CD4-positive, alpha-beta memory T cell (primary cell): ENCODE results near the gene PRKAG1. TPM values are rescaled to one million over a fixed set of nuclear protein-coding genes. Genes with fewer than 3 reads are reported as not detected.
A peak's percentile ranks its signal among the peaks of the same experiment; 100 is the strongest.

ENCODE experiments used
- CTCF ChIA-PET: fragments of 350-600 bp; sonication (Branson Sonifier 250); formaldehyde crosslinking; loops from one replicate; lab custom pipeline; 2021; ENCODE audit warnings: inconsistent platforms; ENCODE audit not compliant: partially characterized antibody; lab: Charles Lee
- POLR2A ChIA-PET: fragments of 350-600 bp; sonication (Branson Sonifier 250); formaldehyde crosslinking; loops from one replicate; lab custom pipeline; 2021; ENCODE audit not compliant: partially characterized antibody; lab: Charles Lee
- DNase-seq, 5 donors: peaks; one replicate each; pipeline versions ENCODE4 v3.0.0 to v3.0.0-alpha.2; 2020 to 2022; ENCODE audit warnings: mixed read lengths in 1 of 5
- H3K27ac ChIP-seq: one replicate; pipeline ENCODE4 v1.7.0; 2013; ENCODE audit warnings: low read depth, low read length
- H3K27me3 ChIP-seq: 2 replicates; pipeline ENCODE4 v1.7.0; 2013; ENCODE audit warnings: mild to moderate bottlenecking, low read length, moderate library complexity; ENCODE audit not compliant: insufficient read depth
- H3K36me3 ChIP-seq: 2 replicates; pipeline ENCODE4 v1.7.0; 2013; ENCODE audit warnings: mild to moderate bottlenecking, low read length, moderate library complexity; ENCODE audit not compliant: insufficient read depth
- H3K4me1 ChIP-seq: 2 replicates; pipeline ENCODE4 v1.7.0; 2013; ENCODE audit warnings: mild to moderate bottlenecking, low read length, moderate library complexity; ENCODE audit not compliant: insufficient read depth
- H3K4me3 ChIP-seq, 2 donors: one replicate each; pipeline ENCODE4 v1.7.0; 2013; ENCODE audit warnings: low read length in 2 of 2, mild to moderate bottlenecking in 1 of 2
- H3K9me3 ChIP-seq, 2 donors: one replicate each; pipeline ENCODE4 v1.7.0; 2013; ENCODE audit warnings: low read length in 2 of 2, control low read depth in 1 of 2; ENCODE audit not compliant: control insufficient read depth in 1 of 2
- H3K27ac Mint-ChIP-seq, 7 donors: one replicate each; pipeline ENCODE4 v1.8.0; 2020 to 2021; ENCODE audit warnings: mixed read lengths in 7 of 7, mild to moderate bottlenecking in 6 of 7, inconsistent platforms in 3 of 7, moderate library complexity in 3 of 7
- H3K27me3 Mint-ChIP-seq, 2 donors: one replicate each; pipeline ENCODE4 v1.8.0; 2020 to 2021; ENCODE audit warnings: mixed read lengths in 2 of 2
- H3K36me3 Mint-ChIP-seq, 2 donors: one replicate each; pipeline ENCODE4 v1.8.0; 2020 to 2021; ENCODE audit warnings: mixed read lengths in 2 of 2, inconsistent platforms in 1 of 2, mild to moderate bottlenecking in 1 of 2
- H3K4me1 Mint-ChIP-seq, 4 donors: one replicate each; pipeline ENCODE4 v1.8.0; 2020 to 2021; ENCODE audit warnings: mixed read lengths in 4 of 4, mild to moderate bottlenecking in 1 of 4
- H3K4me3 Mint-ChIP-seq, 8 donors: one replicate each; pipeline ENCODE4 v1.8.0; 2020 to 2021; ENCODE audit warnings: mixed read lengths in 8 of 8, mild to moderate bottlenecking in 7 of 8, moderate library complexity in 6 of 8, inconsistent platforms in 3 of 8
- H3K9me3 Mint-ChIP-seq, 8 donors: one replicate each; pipeline ENCODE4 v1.8.0; 2020 to 2021; ENCODE audit warnings: mixed read lengths in 8 of 8, mild to moderate bottlenecking in 5 of 8, inconsistent platforms in 3 of 8, moderate library complexity in 1 of 8
- intact Hi-C: fragments of 100-400 bp; cut with micrococcal nuclease; formaldehyde crosslinking; loops from one replicate; pipeline ENCODE4 v1.15.1; 2023
- polyA plus RNA-seq, 2 donors: library from polyadenylated mRNA; unstranded; fragments of 300-500 nt; fragmentation: Illumina TruSeq; gene quantifications; one replicate each; pipeline ENCODE4 v1.2.3, GENCODE V29; 2021
- total RNA-seq, 2 experiments: library from RNA; stranded (reverse); gene quantifications; one replicate each; pipeline ENCODE4 v1.2.3, GENCODE V29; 2021

Gene PRKAG1
- total and polyA plus RNA-seq, 4 experiments from 2014 or later: 47.8 to 53.7 (median 49.6) TPM

GRCh38 chr12:49055978-49056754, 37.6 kb upstream of the PRKAG1 start:
- Mint-ChIP-seq H3K27ac (peak overlapping the region; percentile 76 to 96 (median 89)), H3K27me3 (no peaks in the 10 kb centered on the region), H3K9me3 (peaks cover 0 to 1% (median 0%) of the 10 kb centered on the region in 8 donors), H3K4me1 (peaks cover 48 to 67% (median 56%) of the 10 kb centered on the region in 4 donors), H3K4me3 (peak overlapping the region; percentile 73 to 96 (median 92)), H3K36me3 (peaks cover 31 to 59% of the 10 kb centered on the region in 2 donors)
- peaks cover 39% of the 10 kb centered on the region for H3K36me3 ChIP-seq
- ChIA-PET CTCF (interaction anchor here (0.5 to 4.5 kb wide), 4 partner anchors 8 to 58 kb away, joined by 4 to 26 read pairs (median 7); no protein-coding TSS in a partner anchor), POLR2A (interaction anchor here (0.8 to 1.9 kb wide), 7 partner anchors 14 to 75 kb away, joined by 3 to 13 read pairs (median 7); partner anchors contain the start of genes RHEBL1 and TUBA1B)
- H3K4me3 ChIP-seq: peak overlapping the region in 1 of 2 donors; percentile 13
- no peaks in the 10 kb centered on the region for H3K27me3 ChIP-seq
- H3K27ac ChIP-seq: peak overlapping the region; percentile 90
- no peaks in the 10 kb centered on the region for H3K9me3 ChIP-seq
- intact Hi-C loops: loop anchor here (2.0 kb wide), 1 partner anchor 37 kb away; the partner anchor contains the start of gene PRKAG1
- DNase-seq: peak; percentile 54 to 74 (median 58)
- H3K4me1 ChIP-seq: peaks cover 51% of the 10 kb centered on the region

DNA sequence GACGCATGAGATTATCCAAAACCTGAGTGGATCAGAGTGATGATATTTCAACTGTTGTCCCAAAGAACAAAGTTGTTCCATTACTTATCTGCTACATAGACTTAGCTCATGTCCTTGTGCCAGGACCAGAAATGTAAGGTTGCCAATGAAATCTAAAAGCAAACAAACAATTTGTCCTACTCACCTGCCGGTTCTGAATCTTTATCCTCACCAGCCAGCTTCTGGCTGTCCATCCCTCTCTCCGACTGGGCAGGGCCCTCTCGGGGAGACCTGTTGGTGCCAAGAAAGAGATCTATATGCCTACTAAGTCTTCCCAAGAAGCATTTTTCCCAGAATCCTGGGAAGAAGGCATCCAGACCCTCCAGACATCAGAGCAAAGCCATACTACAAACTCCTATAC, 36.5 kb upstream of the PRKAG1 start:
- intact Hi-C loops: no loop called here
- Mint-ChIP-seq H3K27ac (peak overlapping the region in 6 of 7 donors; percentile 46 to 96 (median 81)), H3K4me1 (peaks cover 46 to 71% (median 52%) of the 10 kb centered on the region in 4 donors), H3K4me3 (peak overlapping the region in 1 of 8 donors; percentile 39), H3K36me3 (peaks cover 36 to 63% of the 10 kb centered on the region in 2 donors), H3K27me3 (no peaks in the 10 kb centered on the region), H3K9me3 (no peaks in the 10 kb centered on the region)
- ChIA-PET CTCF (interaction anchor here (1.7 to 4.5 kb wide), 3 partner anchors 9 to 32 kb away, joined by 3 to 26 read pairs (median 9); no protein-coding TSS in a partner anchor), POLR2A (interaction anchor here (1.0 to 1.9 kb wide), 6 partner anchors 9 to 76 kb away, joined by 3 to 13 read pairs (median 6); partner anchors contain the start of genes RHEBL1 and TUBA1B)
- Histone ChIP-seq H3K4me3 (no peak overlapping the region), H3K36me3 (peaks cover 50% of the 10 kb centered on the region), H3K27me3 (no peaks in the 10 kb centered on the region), H3K4me1 (peaks cover 48% of the 10 kb centered on the region), H3K27ac (no peak overlapping the region), H3K9me3 (no peaks in the 10 kb centered on the region)
- no peak for DNase-seq

DNA sequence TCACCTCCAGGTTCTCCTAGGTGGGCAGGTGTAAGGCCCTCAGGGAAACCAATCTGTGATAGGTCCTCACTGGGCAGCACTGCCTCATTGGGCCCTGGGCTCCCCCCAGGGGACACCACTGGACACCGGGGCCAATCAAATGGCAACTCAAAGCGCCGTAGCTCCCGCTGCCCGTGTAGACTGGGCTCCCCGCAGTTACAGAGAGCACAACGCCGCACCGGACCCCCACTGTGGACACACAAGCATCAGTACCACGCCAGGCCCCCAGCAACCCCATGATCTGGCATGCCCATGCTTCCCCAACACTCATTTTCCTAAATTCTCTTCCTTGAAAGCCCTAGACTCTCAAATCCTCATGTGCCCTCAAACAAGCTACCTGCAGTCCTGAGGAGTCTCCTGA, 35.9 kb upstream of the PRKAG1 start:
- peaks cover 48% of the 10 kb centered on the region for H3K4me1 ChIP-seq
- Mint-ChIP-seq H3K4me3 (peak overlapping the region in 1 of 8 donors; percentile 39), H3K9me3 (no peaks in the 10 kb centered on the region), H3K27me3 (no peaks in the 10 kb centered on the region), H3K36me3 (peaks cover 36 to 68% of the 10 kb centered on the region in 2 donors), H3K4me1 (peaks cover 46 to 71% (median 52%) of the 10 kb centered on the region in 4 donors), H3K27ac (peak overlapping the region in 4 of 7 donors; percentile 46 to 96 (median 81))
- no peak for DNase-seq
- H3K36me3 ChIP-seq: peaks cover 55% of the 10 kb centered on the region
- H3K9me3 ChIP-seq: no peaks in the 10 kb centered on the region
- H3K27me3 ChIP-seq: no peaks in the 10 kb centered on the region
- intact Hi-C loops: no loop called here
- ChIA-PET CTCF (interaction anchor here (1.7 to 4.5 kb wide), 3 partner anchors 10 to 32 kb away, joined by 3 to 26 read pairs (median 9); no protein-coding TSS in a partner anchor), POLR2A (interaction anchor here (1.0 to 1.9 kb wide), 3 partner anchors 9 to 76 kb away, joined by 3 to 13 read pairs (median 7); partner anchors contain the start of gene TUBA1B)
- no peak overlapping the region for H3K4me3 ChIP-seq
- no peak overlapping the region for H3K27ac ChIP-seq

DNA sequence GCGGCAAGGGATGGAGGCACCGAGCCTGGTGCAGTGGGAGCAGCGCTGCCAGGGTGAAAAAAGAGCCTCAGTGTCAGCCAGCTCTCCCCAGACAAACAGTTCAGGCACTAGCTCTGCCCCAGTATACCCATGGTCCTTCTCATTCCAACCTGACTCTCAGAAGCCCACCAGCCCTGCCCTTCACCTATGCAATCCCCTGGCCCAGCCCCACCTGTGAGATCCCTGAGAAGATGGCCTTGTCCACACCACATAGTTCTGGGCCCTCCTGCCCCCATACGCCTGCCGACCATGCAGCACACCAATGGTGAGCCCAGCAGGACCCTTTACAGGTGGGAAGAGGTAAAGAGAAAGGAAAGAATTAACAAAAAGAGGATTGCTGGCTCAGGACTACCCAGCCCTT, 35.5 kb upstream of the PRKAG1 start:
- H3K9me3 ChIP-seq: no peaks in the 10 kb centered on the region
- H3K4me3 ChIP-seq: no peak overlapping the region
- Mint-ChIP-seq H3K4me3 (no peak overlapping the region), H3K9me3 (no peaks in the 10 kb centered on the region), H3K36me3 (peaks cover 36 to 68% of the 10 kb centered on the region in 2 donors), H3K27ac (no peak overlapping the region), H3K4me1 (peaks cover 46 to 68% (median 49%) of the 10 kb centered on the region in 4 donors), H3K27me3 (no peaks in the 10 kb centered on the region)
- peaks cover 46% of the 10 kb centered on the region for H3K4me1 ChIP-seq
- ChIA-PET POLR2A (interaction anchor here (1.2 to 1.3 kb wide), 2 partner anchors 10 to 16 kb away, joined by 3 read pairs; partner anchors contain the start of gene RHEBL1), CTCF (interaction anchor here (0.8 to 4.5 kb wide), 4 partner anchors 10 to 57 kb away, joined by 3 to 26 read pairs (median 3); no protein-coding TSS in a partner anchor)
- no peak overlapping the region for H3K27ac ChIP-seq
- no peak for DNase-seq
- H3K36me3 ChIP-seq: peaks cover 60% of the 10 kb centered on the region
- intact Hi-C loops: no loop called here
- H3K27me3 ChIP-seq: no peaks in the 10 kb centered on the region

DNA sequence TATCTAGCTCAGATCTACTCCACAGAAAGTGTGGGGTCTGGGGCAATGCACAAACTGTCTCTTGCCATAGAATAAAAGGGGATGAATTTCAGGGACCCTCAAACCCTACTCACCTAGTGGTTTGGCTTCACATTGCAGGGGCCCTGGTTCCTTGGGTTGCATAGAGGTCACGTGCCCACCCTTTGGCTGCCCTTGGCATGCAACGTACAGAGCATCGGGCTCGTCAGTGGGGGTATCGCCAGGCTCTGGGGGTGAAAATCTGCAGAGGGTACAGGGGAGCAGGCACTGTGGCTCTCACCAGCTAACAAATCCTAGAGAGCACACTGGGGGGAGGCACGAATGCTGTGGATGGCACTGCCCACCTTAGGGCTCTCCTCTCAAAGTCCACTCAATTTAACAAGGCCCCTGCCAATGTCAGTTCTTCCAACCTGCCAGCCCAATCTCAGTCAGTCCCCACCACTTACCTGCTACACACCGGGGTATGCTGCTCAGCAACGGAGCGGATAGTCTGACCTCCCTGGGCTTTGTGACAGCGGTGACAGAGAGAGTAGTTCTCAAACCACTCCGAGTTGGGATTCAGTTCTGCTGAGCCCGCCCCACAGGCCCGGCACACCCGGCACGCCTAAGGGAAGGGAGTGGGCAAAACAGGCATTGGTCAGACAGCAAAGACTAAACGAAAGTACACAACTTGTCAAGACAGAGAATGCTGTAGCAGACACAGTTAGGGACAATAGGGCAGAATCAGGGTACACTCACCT, 34.1 kb upstream of the PRKAG1 start:
- peaks cover 50 to 79% of the 10 kb centered on the region in 2 donors for H3K36me3 Mint-ChIP-seq
- Histone ChIP-seq H3K9me3 (no peaks in the 10 kb centered on the region), H3K4me1 (peaks cover 31% of the 10 kb centered on the region), H3K27me3 (no peaks in the 10 kb centered on the region), H3K27ac (no peak overlapping the region), H3K36me3 (peaks cover 74% of the 10 kb centered on the region), H3K4me3 (no peak overlapping the region)
- H3K4me3 Mint-ChIP-seq: peak overlapping the region in 1 of 8 donors; percentile 42
- no peak for DNase-seq
- no peaks in the 10 kb centered on the region for H3K9me3 Mint-ChIP-seq
- H3K27me3 Mint-ChIP-seq: no peaks in the 10 kb centered on the region
- peak overlapping the region in 1 of 7 donors; percentile 60 for H3K27ac Mint-ChIP-seq
- POLR2A ChIA-PET: interaction anchor here (1.2 to 1.3 kb wide), 2 partner anchors 12 to 17 kb away, joined by 3 read pairs; partner anchors contain the start of gene RHEBL1
- CTCF ChIA-PET: interaction anchor here (4.5 kb wide), 1 partner anchor 12 kb away, joined by 26 read pairs; no protein-coding TSS in a partner anchor
- intact Hi-C loops: no loop called here
- peaks cover 32 to 53% (median 35%) of the 10 kb centered on the region in 4 donors for H3K4me1 Mint-ChIP-seq

DNA sequence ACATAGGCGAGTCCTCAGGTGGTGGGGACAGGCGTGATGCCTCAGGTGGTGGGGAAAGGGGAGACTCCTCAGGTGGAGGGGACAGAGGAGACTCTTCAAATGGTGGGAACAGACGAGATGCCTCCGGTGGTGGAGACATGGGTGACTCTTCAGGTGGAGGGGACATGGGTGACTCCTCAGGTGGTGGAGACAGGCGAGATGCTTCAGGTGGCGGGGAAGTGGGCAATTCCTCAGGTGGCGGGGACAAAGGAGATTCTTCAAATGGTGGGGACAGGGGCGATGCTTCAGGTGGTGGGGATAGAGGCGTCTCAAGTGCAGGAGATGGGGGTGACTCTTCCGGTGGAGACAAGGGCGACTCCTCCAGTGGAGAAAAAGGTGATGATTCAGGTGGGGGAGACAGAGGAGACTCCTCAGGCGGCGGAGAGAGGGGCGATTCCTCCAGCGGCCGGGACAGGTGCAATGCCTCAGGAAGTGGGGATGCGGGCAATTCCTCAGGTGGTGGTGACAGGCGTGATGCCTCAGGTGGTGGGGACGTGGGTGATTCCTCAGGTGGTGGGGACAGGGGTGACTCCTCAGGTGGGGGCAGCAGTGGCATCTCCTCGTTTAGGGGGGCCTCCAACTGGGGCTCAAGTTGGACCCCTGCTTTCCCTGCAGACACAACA, 33.3 kb upstream of the PRKAG1 start:
- ChIA-PET POLR2A (no interaction called here), CTCF (no interaction called here)
- Histone ChIP-seq H3K4me1 (peaks cover 24% of the 10 kb centered on the region), H3K4me3 (no peak overlapping the region), H3K36me3 (peaks cover 81% of the 10 kb centered on the region), H3K27ac (no peak overlapping the region), H3K27me3 (no peaks in the 10 kb centered on the region), H3K9me3 (no peaks in the 10 kb centered on the region)
- DNase-seq: no peak
- intact Hi-C loops: no loop called here
- Mint-ChIP-seq H3K27ac (no peak overlapping the region), H3K9me3 (no peaks in the 10 kb centered on the region), H3K4me1 (peaks cover 25 to 46% (median 28%) of the 10 kb centered on the region in 4 donors), H3K27me3 (no peaks in the 10 kb centered on the region), H3K4me3 (no peak overlapping the region), H3K36me3 (peaks cover 53 to 84% of the 10 kb centered on the region in 2 donors)
